ENCODE data around the gene DKKL1.

The DKKL1 gene

DNA sequence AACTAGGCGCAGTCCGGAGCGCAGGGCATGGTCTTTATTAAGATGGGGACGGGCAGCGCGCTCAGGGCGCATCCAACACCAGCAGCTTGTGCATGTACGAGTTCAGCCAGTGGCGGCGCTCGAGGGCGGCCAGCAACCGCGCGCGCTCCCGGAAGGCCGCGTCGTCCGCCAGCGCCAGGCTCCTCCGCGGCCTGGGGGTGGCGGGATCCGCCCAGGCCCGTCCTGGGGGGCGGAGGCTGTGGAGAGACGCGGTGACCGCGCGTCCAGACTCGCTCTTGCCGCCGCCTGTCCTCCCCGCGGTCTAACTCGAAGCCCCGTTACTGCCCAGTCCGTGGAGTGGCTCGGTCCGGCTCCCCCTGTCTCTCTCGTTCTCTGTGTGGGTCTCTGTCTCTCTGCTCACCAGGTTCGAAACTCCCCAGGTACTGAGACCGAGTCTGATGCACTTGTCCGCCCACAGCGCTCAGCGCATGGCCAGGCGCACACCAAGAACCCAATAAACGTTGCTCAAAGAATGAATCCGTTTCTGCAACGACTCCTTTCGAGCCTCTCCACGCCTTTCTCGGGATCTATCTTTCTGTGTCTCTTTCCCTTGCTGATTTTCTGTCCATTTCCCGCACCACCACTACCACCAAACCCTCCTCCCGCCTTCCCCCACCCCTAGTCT, 58.9 kb downstream of the DKKL1 start:
- DNase-seq, result peak; percentile 70

DNA sequence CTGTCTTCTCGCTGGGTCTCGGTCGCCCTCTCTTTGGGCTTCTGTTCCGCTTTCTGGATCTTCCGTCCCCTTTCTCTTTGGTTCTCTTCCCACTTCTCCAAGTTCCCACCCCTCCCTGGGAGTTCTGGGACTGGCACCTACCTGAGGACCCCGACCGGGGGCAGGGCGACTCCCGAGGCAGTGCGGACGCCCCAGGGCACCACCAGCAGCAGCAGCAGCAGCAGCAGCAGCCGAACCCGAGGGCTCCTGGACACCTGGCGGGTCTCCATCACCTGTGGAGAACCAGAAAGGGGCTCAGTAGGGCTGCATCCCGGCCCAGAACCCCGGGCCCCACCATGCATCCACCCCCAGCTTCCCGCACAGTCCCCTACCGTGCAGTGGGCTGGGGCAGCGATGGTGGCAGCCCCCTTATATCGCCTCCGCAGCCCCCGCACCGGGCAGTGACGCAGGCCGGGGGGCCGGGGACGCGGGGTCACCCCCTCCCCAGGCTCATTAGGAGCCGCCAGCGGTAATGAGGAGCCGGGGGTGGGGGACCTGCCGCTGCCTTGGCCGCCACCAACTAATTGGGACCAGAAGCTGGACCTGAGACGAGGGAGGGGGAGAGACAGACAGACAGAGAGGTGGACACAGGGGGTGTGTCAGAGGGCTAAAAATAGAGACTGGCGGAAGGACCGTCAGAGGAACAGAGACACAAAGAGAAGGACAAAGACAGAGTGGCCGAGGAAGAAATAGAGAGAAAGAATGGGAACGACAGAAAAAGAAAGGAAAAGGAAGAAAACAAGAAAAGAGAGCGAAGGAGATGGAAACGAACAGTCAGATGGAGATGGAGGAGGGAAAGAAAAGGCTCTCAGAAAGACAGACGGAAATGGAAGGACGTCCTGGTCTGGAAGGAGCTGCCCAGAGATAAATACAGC, 59.7 kb downstream of the DKKL1 start, which contains the start of gene PTH2:
Gene PTH2 (minus strand): TSS at position 371 of the 914 bp plus-strand sequence. CDS start 102 bp downstream, at position 269.
- DNase-seq, result no peak

DNA sequence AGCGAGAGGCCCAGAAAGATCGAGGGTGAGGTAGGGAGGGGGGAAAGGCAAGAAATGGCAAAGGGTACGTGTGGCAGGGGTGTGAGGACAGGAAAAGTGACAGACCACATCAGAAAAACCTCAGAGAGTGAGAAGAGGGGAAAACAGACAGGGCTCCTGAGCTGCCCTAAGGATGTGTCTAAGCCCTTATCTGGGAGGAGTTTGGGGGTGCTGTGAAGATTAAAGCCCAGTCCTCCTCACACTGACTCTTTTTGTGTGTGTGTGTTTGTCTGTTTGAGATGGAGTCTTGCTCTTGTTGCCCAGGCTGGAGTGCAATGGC, 60.3 kb downstream of the DKKL1 start:
- DNase-seq, result no peak
